Fibroblast of gingiva (primary cell): ENCODE data around the gene TASOR2.

ENCODE experiments used
- DNase-seq: peaks from one replicate; pipeline ENCODE4 v3.0.0-alpha.2; 2011; ENCODE audit warnings: low read depth

Gene TASOR2

GRCh38 chr10:5683065-5683464 lies 1.6 kb upstream of the TASOR2 start:
- DNase-seq: no peak

- DNase-seq: peak; percentile 68
Observed at GRCh38 chr10:5684971-5685763, 529 bp downstream of the TASOR2 start.

- no peak for DNase-seq
Observed at GRCh38 chr10:5685764-5686240, 1.2 kb downstream of the TASOR2 start.

- no peak for DNase-seq
Observed at GRCh38 chr10:5688587-5688986, 3.9 kb downstream of the TASOR2 start.

- no peak for DNase-seq
Observed at GRCh38 chr10:5691786-5692185, 7.1 kb downstream of the TASOR2 start.

GRCh38 chr10:5692461-5693358 lies 8.1 kb downstream of the TASOR2 start:
- no peak for DNase-seq

GRCh38 chr10:5694573-5694972 lies 9.9 kb downstream of the TASOR2 start:
- DNase-seq: no peak

- no peak for DNase-seq
Observed at GRCh38 chr10:5697342-5697741, 12.7 kb downstream of the TASOR2 start.

GRCh38 chr10:5698062-5698461 lies 13.4 kb downstream of the TASOR2 start:
- DNase-seq: no peak

- DNase-seq: no peak
Observed at GRCh38 chr10:5708356-5708755, 23.7 kb downstream of the TASOR2 start.

- no peak for DNase-seq
Observed at GRCh38 chr10:5709865-5710264, 25.2 kb downstream of the TASOR2 start.

- DNase-seq: no peak
Observed at GRCh38 chr10:5710859-5711258, 26.2 kb downstream of the TASOR2 start.

GRCh38 chr10:5711642-5712041 lies 27.0 kb downstream of the TASOR2 start:
- DNase-seq: no peak

- DNase-seq: peak; percentile 29
Observed at GRCh38 chr10:5719546-5719945, 34.9 kb downstream of the TASOR2 start.

GRCh38 chr10:5720182-5720581 lies 35.5 kb downstream of the TASOR2 start:
- no peak for DNase-seq

- no peak for DNase-seq
Observed at GRCh38 chr10:5723692-5724091, 39.1 kb downstream of the TASOR2 start.

GRCh38 chr10:5730766-5731165 lies 46.1 kb downstream of the TASOR2 start:
- no peak for DNase-seq

- no peak for DNase-seq
Observed at GRCh38 chr10:5731559-5731958, 46.9 kb downstream of the TASOR2 start.

GRCh38 chr10:5732141-5732540 lies 47.5 kb downstream of the TASOR2 start:
- no peak for DNase-seq
